ENCODE data around the gene LANCL3.

The LANCL3 gene

GRCh38 chrX:37684973-37685372 is 113.5 kb downstream of the LANCL3 start:
- peak overlapping the region; percentile 66; the same call in 1 of the 2 replicates for H3K27ac ChIP-seq
- TF ChIP-seq ZFX (IDR thresholded peaks at IDR 0.05; ENCODE audit: borderline replicate concordance) = no peak

- peak within 1 kb of the TSS; percentile 66 for H3K27ac ChIP-seq
- TF ChIP-seq ZFX (IDR thresholded peaks at IDR 0.05; ENCODE audit: borderline replicate concordance) = no peak
- no peak for TF ChIP-seq CTCF (IDR thresholded peaks at IDR 0.05)
Observed at GRCh38 chrX:37685381-37686359, 114.2 kb downstream of the LANCL3 start, which contains the start of gene XK. XK (plus strand) TSS chrX:37685791; CDS start chrX:37685962, 171 bp downstream.

GRCh38 chrX:37686369-37686995 is 115.0 kb downstream of the LANCL3 start:
- TF ChIP-seq CTCF (IDR thresholded peaks at IDR 0.05) (no peak), ZFX (IDR thresholded peaks at IDR 0.05; ENCODE audit: borderline replicate concordance) (no peak)
- H3K27ac ChIP-seq = peak overlapping the region; percentile 66

GRCh38 chrX:37686996-37687395 is 115.5 kb downstream of the LANCL3 start:
- no peak for TF ChIP-seq CTCF (IDR thresholded peaks at IDR 0.05)
- TF ChIP-seq ZFX (IDR thresholded peaks at IDR 0.05; ENCODE audit: borderline replicate concordance) = no peak

GRCh38 chrX:37690119-37690518 is 118.7 kb downstream of the LANCL3 start:
- TF ChIP-seq ZFX (IDR thresholded peaks at IDR 0.05; ENCODE audit: borderline replicate concordance) = no peak
- no peak for TF ChIP-seq CTCF (IDR thresholded peaks at IDR 0.05)
- H3K27ac ChIP-seq = no peak overlapping the region

More at GRCh38 chrX:37686996-37687395, 115.5 kb downstream of the LANCL3 start:
- H3K27ac ChIP-seq = no peak overlapping the region

- no peak overlapping the region for H3K27ac ChIP-seq
- TF ChIP-seq CTCF (IDR thresholded peaks at IDR 0.05) = no peak
- TF ChIP-seq ZFX (IDR thresholded peaks at IDR 0.05; ENCODE audit: borderline replicate concordance) = no peak
Observed at GRCh38 chrX:37692918-37693317, 121.5 kb downstream of the LANCL3 start.

GRCh38 chrX:37697169-37697760 is 125.8 kb downstream of the LANCL3 start:
- TF ChIP-seq ZFX (IDR thresholded peaks at IDR 0.05; ENCODE audit: borderline replicate concordance) (no peak), CTCF (IDR thresholded peaks at IDR 0.05) (no peak)
- H3K27ac ChIP-seq = no peak overlapping the region
